GM21737 (cell line): ENCODE measurements around the gene SIRPA.
A peak's percentile ranks its signal among the peaks of the same experiment; 100 is the strongest.

Source experiments
- ATAC-seq: cut with Tn5 transposase; IDR thresholded peaks from one replicate; pipeline ENCODE4 v1.9.1; 2021; ENCODE audit warnings: mild to moderate bottlenecking, moderate library complexity; ENCODE audit not compliant: unreplicated experiment

SIRPA gene

DNA sequence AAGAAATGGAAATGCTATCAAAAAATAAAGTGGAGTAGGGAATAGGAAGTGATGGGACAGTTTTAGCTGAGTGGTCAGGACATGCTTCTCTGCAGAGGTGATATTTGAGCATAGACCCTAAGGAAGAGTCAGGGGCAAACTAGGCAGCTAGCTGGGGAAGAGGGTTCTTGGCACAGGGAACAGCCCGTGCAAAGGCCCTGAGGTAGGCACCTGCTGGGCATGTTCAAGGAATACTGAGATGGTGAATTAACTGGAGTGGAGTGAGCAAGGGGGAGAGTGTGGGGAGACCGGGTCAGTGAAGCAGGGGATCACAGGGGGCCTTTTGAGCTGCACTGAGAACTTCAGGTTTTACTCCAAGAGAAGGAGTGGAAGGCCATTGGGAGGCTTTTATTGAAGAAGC lies 7.5 kb upstream of the SIRPA start:
- no peak for ATAC-seq

DNA sequence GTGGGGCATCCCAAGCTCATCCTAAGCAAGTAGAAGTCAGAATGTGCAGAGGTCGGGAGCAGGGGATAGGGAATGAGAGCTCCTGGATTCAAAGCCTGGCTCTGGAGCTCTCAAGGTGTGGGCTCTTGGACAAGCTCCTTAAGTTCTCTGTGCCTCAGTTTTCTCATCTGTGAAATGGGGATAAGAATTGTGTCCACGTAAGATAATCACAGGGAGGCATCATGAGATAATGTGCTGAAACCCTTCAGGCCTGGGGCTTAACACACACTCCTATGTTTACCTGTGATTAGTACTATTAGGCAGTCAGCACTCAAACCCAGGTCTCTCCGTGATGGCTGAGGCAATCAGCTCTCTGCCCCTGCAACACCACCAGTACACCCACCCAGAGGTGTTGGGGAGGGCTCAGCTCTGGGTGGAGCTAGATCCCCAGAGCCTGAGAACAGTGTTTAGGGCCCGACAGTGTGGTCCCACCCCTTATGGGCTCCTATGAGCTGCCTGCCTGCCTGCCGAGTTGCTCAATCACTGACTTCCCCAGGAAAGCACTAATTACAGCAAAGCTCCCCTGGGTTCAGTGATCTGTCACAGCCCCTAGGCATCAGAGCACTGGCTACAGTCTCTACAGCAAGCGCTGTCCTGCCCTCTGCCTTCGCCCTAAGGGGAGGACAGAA lies 6.3 kb upstream of the SIRPA start:
- ATAC-seq, result no peak

DNA sequence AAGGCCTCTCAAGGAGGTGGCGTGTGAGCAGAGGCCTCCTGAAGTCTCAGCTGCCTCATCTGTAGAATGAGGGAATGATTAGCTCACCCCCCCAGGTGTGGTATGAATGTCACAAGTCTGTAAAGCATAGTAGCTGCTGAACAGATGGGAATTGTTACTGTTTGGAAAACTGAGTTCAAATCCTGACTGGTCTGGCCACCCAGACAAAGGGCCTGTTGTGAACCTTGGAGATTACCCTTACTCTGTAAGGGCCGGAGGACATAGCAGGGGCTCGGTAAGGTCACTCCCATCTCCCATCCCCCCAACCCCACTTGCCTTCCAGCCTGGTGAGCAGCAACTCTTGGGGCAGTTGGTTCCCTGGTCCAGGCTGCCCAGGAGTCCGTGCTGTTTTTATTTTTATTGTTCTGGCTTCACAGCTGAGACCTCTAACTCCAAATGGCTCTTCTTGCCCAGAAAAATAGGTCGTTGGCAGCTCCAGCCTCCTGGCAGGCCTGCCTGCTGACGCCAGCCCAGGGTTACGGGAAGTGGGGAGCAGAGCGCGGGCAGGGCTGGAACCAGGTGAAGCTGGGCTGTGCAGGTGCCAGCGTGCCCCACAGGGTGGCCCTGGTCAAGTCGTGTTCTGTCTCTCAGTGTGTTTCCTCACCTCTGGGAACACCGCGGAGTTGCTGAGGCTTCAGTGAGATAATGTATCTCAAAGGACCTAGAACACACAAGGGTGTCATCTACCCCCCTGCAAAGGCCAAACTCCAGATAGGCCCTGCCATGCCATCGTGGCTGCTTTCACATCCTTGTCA lies 4.5 kb upstream of the SIRPA start:
- no peak for ATAC-seq

DNA sequence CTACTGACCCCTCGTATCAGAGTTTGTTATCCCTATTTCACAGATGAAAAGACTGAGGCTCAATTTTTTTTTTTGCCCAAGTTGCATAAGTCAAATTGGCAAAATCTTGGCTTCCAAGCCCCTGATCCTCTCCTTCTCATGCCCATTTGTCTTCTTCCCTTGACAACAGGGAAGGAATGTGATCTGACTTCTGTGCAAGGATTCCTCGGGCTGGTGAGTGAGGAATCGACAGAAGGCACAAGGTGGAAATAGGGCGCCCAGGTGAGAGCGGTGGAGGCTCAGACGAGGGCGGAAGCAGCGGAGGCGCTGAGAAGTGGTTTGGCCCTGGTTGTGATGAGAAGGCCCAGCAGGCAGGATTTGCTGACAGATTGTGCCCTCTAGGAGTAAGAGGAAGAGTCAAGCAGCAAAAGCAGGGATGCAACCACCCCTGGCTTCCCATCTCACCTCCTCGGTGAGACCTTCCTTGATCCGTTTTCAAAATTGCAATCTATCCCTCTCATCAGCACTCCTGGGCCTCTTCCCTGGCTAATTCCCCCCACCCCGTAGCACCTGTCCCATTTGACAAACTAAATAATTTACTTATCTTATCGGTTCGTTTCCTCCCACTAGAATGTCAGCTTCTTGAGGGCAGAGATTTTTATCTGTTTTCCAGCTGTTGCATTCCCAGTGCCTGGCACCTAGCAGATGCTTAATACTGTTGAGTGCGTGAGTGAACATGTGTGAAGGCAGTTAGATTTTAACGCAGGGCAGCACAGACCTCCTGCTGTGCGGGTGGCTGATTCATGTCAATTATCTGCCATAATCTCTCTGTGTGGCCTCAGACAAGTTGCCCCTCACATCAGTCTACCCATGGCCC lies 3.7 kb upstream of the SIRPA start:
- no peak for ATAC-seq

DNA sequence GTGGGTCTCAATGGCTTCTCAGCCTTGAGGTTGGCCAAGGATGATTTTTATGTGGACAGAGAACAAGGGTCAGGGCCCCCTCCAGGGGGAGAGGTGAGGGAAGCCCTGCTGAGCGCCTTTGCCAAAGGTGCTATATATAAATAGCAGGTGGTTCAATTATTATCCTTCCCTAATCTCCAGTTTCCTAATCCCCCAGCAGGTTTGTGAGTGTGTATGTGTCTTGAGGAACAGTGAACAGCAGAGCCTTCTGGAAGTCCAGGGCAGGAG lies 3.2 kb upstream of the SIRPA start:
- no peak for ATAC-seq

DNA sequence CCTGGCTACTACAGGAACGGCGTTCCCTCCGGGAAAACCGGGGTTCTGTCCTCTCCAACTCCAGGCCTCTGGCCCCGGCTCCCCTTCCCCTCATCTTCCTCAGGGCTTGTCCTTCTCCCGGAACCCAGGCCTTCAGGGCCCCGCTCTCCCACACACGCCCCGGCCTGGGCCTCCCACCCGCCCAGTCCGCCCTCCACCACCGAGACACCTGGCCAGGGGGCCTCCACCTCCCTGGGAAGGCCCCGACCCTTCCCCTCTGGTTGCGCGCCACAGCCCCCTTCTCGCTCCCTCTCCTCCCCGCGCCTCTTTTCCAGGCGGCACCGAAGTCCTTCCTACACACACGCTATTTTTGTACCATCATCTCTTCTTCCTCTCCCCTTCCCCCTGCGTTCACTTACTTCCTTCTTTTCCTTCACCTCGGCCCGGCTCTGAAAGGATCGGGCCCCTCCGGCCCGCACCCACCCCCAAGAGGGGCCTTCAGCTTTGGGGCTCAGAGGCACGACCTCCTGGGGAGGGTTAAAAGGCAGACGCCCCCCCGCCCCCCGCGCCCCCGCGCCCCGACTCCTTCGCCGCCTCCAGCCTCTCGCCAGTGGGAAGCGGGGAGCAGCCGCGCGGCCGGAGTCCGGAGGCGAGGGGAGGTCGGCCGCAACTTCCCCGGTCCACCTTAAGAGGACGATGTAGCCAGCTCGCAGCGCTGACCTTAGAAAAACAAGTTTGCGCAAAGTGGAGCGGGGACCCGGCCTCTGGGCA lies 1.3 kb upstream of the SIRPA start:
- ATAC-seq, result no peak

DNA sequence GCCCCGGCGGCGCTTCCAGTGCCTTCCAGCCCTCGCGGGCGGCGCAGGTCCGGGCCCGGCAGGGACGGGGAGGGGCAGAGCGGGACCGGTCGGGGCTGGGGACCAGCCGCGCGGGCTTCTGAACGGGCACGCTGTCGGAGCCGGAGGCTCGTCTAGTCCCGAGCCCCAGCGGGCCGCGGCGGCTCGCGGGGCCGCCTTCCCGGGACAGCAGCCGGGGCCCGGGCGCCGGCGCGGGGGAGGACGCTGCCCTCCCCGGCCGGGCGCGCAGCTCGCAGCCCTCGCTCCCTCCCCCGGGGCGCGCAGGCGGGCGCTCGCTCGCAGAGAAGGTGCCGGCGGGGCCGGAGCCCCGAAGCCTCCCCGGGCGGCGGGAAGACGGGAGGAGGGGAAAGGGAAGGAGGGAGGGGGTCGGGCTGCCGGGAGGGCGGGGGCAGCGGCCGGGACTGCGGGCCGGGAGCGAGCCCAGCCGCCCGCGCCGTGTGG lies 696 bp upstream of the SIRPA start:
- ATAC-seq, result no peak

DNA sequence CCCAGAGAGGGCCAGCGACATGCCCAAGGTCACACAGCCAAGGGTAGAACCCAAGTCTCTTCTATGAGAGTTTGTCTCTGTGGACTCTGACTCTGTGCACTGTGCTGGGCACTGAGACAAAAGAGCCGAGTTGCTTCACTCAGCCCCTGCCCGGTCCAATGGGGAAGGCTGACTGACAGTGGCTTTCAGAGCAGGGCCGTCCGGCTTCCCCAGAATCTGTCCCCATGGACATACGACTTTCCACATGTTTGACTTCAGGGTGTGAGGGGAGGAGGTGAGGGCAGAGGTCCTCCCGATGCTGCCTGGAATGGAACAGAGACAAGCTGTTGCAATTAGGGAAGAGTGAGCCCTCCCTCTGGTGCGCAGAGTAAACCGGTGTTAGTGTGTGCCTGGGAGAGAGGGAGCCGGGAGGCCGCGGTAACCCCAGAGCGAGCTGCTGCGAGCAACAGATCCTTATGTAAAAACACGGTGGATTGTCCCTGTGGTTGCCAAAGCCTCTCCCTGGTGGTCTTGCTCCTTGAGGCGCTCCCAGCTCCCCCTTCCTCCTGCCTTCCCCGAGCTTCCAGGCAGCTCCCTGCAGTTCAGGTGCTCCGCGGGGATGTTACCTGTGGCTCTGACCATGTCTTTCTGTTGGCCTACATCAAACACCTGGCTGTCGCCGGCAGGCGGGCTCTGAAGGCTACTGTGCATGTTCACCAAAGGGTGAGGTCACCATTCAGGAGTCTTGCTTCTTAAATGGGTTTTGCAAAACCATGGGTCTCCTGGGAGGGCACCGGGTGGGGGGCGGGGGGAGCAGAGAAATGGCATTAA lies 672 bp downstream of the SIRPA start:
- ATAC-seq, result no peak

DNA sequence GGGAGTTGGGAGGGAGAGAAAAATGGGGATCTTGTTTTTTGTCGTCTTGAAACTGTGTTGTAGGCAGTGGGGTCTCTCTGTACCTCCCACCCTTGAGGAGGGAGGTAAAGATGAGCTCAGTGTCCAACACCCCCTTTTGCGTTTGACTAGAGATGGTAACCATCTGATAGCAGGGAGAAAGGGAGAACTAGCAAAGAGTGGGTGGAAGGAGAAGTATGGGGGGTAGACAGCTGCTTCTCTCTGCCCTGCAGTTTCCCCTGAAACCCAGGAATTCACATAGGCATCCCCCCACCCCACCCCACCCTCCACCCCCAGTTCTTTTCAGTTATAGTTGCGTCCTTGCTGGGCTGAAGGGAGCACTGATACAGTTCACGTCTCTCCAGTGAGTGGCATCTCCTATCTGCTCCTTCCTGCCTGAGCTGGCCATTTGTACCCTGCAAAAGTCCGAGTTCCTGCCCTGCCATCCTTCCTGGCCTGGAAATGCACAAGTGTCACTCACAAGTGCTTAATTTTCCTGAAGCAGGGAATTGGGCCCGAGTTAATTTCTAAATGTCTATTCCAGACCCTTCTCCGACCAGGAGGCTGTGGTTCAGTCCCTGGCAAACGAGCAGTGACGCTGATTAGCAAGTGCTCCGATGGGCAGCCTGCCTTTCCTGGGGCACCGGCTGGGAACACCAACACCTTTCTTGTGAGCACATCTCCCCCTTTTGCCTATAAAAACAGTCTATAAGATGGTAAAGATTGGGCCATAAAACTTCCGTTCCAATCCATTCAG lies 1.5 kb downstream of the SIRPA start:
- no peak for ATAC-seq

DNA sequence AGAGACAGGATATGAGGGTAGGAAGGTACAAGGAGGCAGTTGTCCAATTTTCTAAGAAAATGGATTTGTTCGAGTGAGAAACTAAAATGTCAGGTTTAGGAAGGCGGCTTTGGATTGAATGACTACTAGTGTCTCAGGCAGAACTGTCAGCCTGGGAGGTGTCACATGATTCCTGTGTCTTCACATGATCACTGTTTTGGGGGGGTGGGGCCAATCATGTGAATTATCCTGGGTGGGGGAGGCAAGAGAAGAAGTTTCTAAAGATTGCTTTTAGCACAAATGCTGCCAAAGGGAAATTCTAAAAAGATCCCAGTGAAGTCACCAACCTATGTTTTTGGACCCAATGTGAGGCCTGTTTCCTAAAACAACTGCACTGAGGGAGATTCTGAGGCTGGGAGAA lies 2.3 kb downstream of the SIRPA start:
- ATAC-seq, result no peak

DNA sequence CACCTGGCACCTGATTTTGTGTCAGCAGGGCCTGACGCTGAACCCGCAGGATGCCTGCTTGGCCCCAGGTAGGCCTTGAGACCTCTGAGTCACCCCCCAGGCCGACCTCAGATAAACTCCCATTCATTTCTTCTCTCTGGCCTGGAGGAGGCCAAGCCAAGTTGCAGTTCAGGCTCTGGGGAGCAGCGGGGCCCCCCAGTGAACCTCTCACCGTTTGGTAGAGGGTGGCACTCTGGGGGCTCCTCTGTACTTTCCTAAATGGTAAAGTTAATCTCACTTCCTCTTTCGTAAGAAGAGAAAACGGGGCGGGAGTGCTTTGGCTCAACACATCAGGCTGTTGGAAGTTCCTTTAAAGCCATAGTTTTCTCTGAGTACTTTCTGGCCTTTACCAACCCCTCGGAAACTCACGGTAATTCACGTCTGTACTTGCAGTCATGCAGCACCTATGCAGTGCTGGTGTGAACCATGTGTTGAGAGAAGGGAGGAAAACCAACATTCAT lies 2.8 kb downstream of the SIRPA start:
- peak; percentile 61 for ATAC-seq

DNA sequence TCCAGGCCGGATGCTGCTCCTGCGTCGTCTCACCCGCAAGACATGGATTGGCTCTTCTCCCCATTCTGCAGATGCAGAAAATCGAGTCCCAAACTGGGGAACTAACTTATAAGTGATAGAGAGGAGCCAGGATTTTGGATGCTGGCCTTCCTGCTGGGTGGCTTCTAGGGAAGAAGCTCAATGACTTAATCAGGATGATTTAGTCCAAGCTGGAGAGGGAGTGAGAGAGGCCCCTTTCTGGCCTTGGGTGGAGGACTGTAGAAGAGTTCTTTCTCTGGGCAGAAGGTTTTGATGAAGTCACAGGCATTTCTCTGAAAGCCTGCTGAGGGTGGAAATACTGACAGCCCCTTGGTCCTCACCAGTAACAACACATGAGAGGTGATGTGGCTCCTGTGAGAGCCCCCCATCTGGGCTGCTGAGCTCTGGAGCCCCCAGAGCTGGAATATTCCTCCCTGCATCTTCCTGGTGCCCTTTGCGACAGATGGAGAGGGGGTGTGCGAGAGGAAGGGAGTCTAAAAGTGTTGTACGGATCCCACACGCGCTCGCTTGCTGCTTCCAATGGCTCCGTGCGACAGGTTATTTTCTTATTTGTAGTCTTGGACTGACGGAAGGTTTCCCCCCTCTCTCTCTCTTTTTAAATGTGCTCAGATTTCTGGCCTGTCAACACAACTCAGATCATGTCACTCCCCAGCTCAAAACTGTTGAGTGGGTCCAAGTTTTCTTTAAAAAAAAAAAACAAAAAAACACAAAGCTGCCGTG lies 3.5 kb downstream of the SIRPA start:
- ATAC-seq, result no peak

DNA sequence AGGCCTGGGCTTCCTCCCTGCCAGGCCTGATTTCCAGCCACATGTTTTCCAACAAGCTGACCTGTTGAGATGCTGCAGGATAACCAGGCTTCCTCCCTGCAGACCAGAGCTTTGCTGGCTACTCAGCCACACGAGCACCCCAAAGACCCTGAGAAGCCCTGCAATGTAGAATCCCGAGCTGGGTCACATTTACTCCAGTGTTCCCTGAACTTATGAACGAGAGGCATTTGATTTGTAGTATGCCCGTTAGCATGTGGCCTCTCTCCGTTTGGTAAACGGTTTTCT lies 4.0 kb downstream of the SIRPA start:
- ATAC-seq, result no peak

DNA sequence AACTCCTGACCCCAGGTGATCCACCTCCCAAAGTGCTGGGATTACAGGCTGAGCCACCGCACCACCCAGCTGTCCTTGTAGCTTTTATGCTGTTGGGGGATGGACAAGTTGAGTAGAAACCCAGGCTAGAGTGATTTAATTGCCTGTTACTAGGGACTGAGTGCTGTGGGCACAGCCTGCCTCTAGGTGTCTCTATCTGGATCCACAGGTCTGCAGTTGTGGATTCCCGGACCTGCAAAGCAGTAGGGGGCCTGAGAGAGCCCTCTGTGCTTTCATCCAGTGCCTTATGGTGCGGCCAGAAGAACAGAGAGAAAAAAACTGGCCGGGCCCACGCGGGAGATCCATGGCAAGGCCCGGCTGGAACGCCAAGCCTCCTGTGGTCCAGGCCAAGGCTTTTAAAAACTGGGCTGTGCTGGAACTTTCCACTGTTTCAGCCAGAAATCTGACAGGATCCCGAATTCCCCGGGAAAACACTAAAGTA lies 5.2 kb downstream of the SIRPA start:
- ATAC-seq, result no peak

DNA sequence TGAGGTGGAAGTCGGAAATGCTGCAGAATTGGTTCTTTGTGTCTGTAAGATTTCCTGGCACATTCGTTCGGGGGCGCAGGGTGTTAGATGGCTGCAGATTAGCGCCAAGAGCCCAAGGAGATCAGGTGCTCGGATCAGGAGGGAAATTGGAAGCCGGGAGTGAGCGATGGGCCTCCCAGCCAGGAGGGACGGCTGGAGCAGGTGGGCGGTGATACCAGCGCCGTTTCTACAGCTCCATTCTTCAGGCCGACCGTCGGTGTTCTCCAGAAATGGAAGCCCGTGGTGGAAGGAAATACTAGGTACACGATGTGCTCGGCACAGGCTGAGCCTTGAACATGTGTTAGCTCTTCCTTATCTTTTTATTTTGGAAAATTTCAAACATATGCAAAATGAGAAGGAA lies 6.5 kb downstream of the SIRPA start:
- ATAC-seq, result no peak

DNA sequence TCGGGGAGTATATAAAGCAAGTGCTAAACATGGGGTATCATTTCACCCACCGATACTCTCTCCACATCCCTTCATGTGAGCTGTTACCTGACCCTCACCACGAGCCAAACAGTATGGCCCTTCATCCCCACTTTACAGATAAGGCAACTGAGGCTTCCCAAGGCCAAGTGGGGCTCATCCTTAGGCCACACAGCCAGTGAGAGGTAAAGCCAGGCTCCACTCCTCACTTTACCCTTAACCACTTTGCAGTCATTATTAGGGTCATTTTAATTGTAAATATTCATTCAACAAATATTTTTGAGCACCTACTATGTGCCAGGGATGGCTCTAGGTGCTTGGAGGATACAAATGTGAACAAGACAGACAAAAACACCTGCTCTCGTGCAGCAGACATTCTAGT lies 7.0 kb downstream of the SIRPA start:
- no peak for ATAC-seq

DNA sequence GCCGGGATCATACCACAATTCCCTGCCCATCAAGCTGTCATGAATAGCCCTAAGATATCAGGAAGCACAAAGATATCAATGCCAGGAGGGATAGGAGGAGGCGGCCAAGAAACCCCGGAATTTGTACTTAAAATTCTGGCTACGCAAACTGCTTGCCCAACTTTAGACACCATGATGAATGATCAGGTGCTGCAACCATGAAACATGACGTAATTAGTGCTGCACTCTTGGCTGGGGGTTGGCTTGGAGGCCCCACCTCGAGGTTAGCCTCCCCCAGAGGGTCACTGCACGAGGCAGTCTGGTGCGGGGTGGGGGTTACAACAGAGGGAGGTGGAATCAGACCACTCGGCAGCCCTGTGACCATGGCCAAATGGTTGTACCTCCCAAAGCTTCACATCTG lies 8.9 kb downstream of the SIRPA start:
- ATAC-seq, result no peak

DNA sequence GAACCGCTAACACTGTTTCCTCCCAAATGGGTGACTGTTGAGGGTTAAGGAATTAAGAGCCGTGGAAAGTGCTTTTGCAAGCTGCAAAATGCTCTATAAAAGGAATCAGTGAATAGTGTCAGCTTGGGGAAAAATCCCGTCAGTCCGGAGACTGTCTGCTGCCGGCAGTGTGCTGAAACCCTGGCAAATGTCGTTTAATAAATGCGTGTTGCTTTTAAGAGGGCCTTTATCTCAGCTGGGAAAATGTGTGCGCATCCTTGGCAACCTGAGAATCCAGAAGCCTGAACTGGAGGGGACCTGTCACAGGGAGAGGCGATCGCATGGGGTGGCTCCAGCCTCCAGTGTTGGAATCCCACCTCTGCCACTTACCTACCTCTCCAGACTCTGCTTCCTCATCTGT lies 9.8 kb downstream of the SIRPA start:
- no peak for ATAC-seq

DNA sequence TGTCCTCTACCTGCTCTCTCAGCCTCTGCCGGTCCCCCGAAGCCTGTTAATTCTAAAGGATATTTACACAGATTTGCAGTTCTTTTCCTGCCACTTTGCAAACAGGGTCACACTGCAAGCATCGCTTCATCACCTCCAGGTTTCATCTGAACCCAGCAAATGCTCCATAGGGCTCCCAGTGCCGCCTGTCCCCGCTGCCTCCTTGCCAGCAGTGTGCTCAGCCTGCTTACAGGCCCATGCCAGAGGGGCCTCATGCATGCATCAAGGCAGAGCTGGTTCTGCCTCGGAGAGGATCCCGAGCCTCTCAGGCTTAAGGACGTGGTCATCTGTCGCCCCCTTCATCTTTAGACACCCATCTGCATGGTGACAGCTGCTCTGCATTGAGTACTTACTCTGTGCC lies 10.5 kb downstream of the SIRPA start:
- no peak for ATAC-seq
